H9 (cell line): Measurements from ENCODE around the gene UBE2U. TPM values are rescaled to one million over a fixed set of nuclear protein-coding genes. Genes with fewer than 3 reads are reported as not detected.

ENCODE experiments used
- DNase-seq: peaks from one replicate; pipeline ENCODE4 v3.0.0-alpha.2; 2017
- H2AFZ ChIP-seq: one replicate; pipeline ENCODE4 v1.6.1; 2013; ENCODE audit warnings: mild to moderate bottlenecking, low read length, control low read depth, moderate library complexity
- H2AK5ac ChIP-seq: 2 replicates; pipeline ENCODE4 v1.6.1; 2013; ENCODE audit warnings: low read length, control low read depth, mixed read lengths; ENCODE audit not compliant: insufficient read length
- H2BK120ac ChIP-seq: one replicate; pipeline ENCODE4 v1.6.1; 2013; ENCODE audit warnings: low read depth, mild to moderate bottlenecking, low read length, control low read depth, inconsistent platforms; ENCODE audit not compliant: poor library complexity, severe bottlenecking
- H2BK12ac ChIP-seq: 2 replicates; pipeline ENCODE4 v1.6.1; 2013; ENCODE audit warnings: low read length, control low read depth, mixed read lengths, low read depth; ENCODE audit not compliant: insufficient read length
- H2BK15ac ChIP-seq: 2 replicates; pipeline ENCODE4 v1.6.1; 2013; ENCODE audit warnings: low read depth, low read length, control low read depth
- H2BK20ac ChIP-seq: one replicate; pipeline ENCODE4 v1.6.1; 2013; ENCODE audit warnings: low read depth, mild to moderate bottlenecking, low read length, control low read depth, inconsistent platforms; ENCODE audit not compliant: poor library complexity, severe bottlenecking
- H2BK5ac ChIP-seq: 2 replicates; pipeline ENCODE4 v1.6.1; 2013; ENCODE audit warnings: low read length, control low read depth, mixed read lengths; ENCODE audit not compliant: insufficient read length
- H3K14ac ChIP-seq: 2 replicates; pipeline ENCODE4 v1.6.1; 2013; ENCODE audit warnings: low read length, control low read depth; ENCODE audit not compliant: insufficient read depth
- H3K18ac ChIP-seq: 2 replicates; pipeline ENCODE4 v1.6.1; 2013; ENCODE audit warnings: low read depth, mild to moderate bottlenecking, mixed read lengths, low read length, control low read depth; ENCODE audit not compliant: insufficient read length
- H3K23ac ChIP-seq: 2 replicates; pipeline ENCODE4 v1.6.1; 2013; ENCODE audit warnings: low read length, control low read depth, mixed read lengths, low read depth; ENCODE audit not compliant: insufficient read length
- H3K23me2 ChIP-seq: 2 replicates; pipeline ENCODE4 v1.6.1; 2013; ENCODE audit warnings: low read depth, mild to moderate bottlenecking, mixed read lengths, low read length, control low read depth; ENCODE audit not compliant: insufficient read length, poor library complexity, severe bottlenecking
- H3K27ac ChIP-seq: 2 replicates; pipeline ENCODE4 v1.5.1; 2013; ENCODE audit warnings: low read length, control low read depth, mixed read lengths, low read depth; ENCODE audit not compliant: insufficient read length
- H3K27me3 ChIP-seq: 2 replicates; pipeline ENCODE4 v1.6.1; 2013; ENCODE audit warnings: low read length, control low read depth, inconsistent platforms; ENCODE audit not compliant: insufficient read depth
- H3K4ac ChIP-seq: 2 replicates; pipeline ENCODE4 v1.6.1; 2013; ENCODE audit warnings: low read depth, mild to moderate bottlenecking, control low read depth, inconsistent platforms, low read length, moderate library complexity
- H3K4me1 ChIP-seq: 2 replicates; pipeline ENCODE4 v1.6.1; 2013; ENCODE audit warnings: low read length, control low read depth, inconsistent platforms; ENCODE audit not compliant: insufficient read depth
- H3K4me2 ChIP-seq: 2 replicates; pipeline ENCODE4 v1.6.1; 2013; ENCODE audit warnings: low read length, control low read depth, mixed read lengths; ENCODE audit not compliant: insufficient read length, insufficient read depth
- H3K56ac ChIP-seq: 2 replicates; pipeline ENCODE4 v1.6.1; 2013; ENCODE audit warnings: low read depth, mild to moderate bottlenecking, mixed read lengths, low read length, control low read depth; ENCODE audit not compliant: insufficient read length
- H3K79me1 ChIP-seq: 2 replicates; pipeline ENCODE4 v1.6.1; 2013; ENCODE audit warnings: low read depth, mild to moderate bottlenecking, moderate library complexity, low read length, control low read depth, inconsistent platforms; ENCODE audit not compliant: insufficient read depth, poor library complexity, severe bottlenecking
- H3K79me2 ChIP-seq: 2 replicates; pipeline ENCODE4 v1.6.1; 2013; ENCODE audit warnings: low read length, control low read depth, inconsistent platforms; ENCODE audit not compliant: insufficient read depth
- H3K9ac ChIP-seq: 2 replicates; pipeline ENCODE4 v1.6.1; 2013; ENCODE audit warnings: low read length, control low read depth, mixed read lengths; ENCODE audit not compliant: insufficient read length; ENCODE audit errors: extremely low read depth
- H3K9me3 ChIP-seq: one replicate; pipeline ENCODE4 v1.6.1; 2013; ENCODE audit warnings: low read depth, low read length, inconsistent platforms; ENCODE audit not compliant: control insufficient read depth
- H3T11ph ChIP-seq: one replicate; pipeline ENCODE4 v1.6.1; 2013; ENCODE audit warnings: mild to moderate bottlenecking, low read length, control low read depth, inconsistent platforms
- H4K20me1 ChIP-seq: one replicate; pipeline ENCODE4 v1.6.1; 2013; ENCODE audit not compliant: control insufficient read depth, insufficient read length, insufficient read depth
- H4K5ac ChIP-seq: 2 replicates; pipeline ENCODE4 v1.6.1; 2013; ENCODE audit warnings: low read depth, mild to moderate bottlenecking, mixed read lengths, low read length, control low read depth; ENCODE audit not compliant: insufficient read length
- H4K8ac ChIP-seq: replicated peaks from 2 replicates; pipeline ENCODE4 v1.6.1; 2013; ENCODE audit warnings: low read length, control low read depth, mixed read lengths, low read depth; ENCODE audit not compliant: insufficient read length
- H4K91ac ChIP-seq: 2 replicates; pipeline ENCODE4 v1.6.1; 2013; ENCODE audit warnings: low read depth, mild to moderate bottlenecking, moderate library complexity, mixed read lengths, low read length, control low read depth; ENCODE audit not compliant: insufficient read length
- H3K27ac Mint-ChIP-seq, 3 experiments: 2 replicates in 2 of 3; 3 replicates in 1 of 3; pipeline ENCODE4 v1.8.0; 2020 to 2021; ENCODE audit warnings: mixed read lengths in 3 of 3, mild to moderate bottlenecking in 1 of 3, moderate library complexity in 1 of 3
- H3K27me3 Mint-ChIP-seq: 2 replicates; pipeline ENCODE4 v1.8.0; 2021; ENCODE audit warnings: low read depth, mild to moderate bottlenecking, moderate library complexity, mixed read lengths
- H3K36me3 Mint-ChIP-seq, 3 experiments: 2 replicates in 2 of 3; 3 replicates in 1 of 3; pipeline ENCODE4 v1.8.0; 2020 to 2021; ENCODE audit warnings: low read depth in 3 of 3, mixed read lengths in 3 of 3; ENCODE audit not compliant: insufficient read depth in 1 of 3
- H3K4me1 Mint-ChIP-seq, 2 experiments: 2 replicates each; pipeline ENCODE4 v1.8.0; 2020; ENCODE audit warnings: mixed read lengths in 2 of 2
- H3K4me3 Mint-ChIP-seq, 2 experiments: 2 replicates in 1 of 2; 3 replicates in 1 of 2; pipeline ENCODE4 v1.8.0; 2020 to 2021; ENCODE audit warnings: mild to moderate bottlenecking in 2 of 2, mixed read lengths in 2 of 2, moderate library complexity in 1 of 2
- H3K9me3 Mint-ChIP-seq, 2 experiments: 2 replicates in 1 of 2; 3 replicates in 1 of 2; pipeline ENCODE4 v1.8.0; 2020; ENCODE audit warnings: mild to moderate bottlenecking in 2 of 2, mixed read lengths in 2 of 2, moderate library complexity in 1 of 2
- WGBS: extraction: QIAGEN DNeasy Blood & Tissue Kit; methylation state at CpG from one replicate; pipeline ENCODE4 v1.1.7; 2013; ENCODE audit warnings: missing lambda C conversion rate, low lambda C conversion rate, mixed read lengths; ENCODE audit not compliant: insufficient read length; ENCODE audit errors: extremely low coverage; 5-methylcytosine and 5-hydroxymethylcytosine counted together
- total RNA-seq: library from RNA; stranded (reverse); gene quantifications from 2 replicates; pipeline ENCODE4 v1.2.1, GENCODE V29; 2021
- TF ChIP-seq, protein P1 (sequence below): fragments of 200-600 bp; sonication (generic); conservative IDR thresholded peaks from 3 replicates; pipeline ENCODE4 v1.8.0; 2021; ENCODE audit warnings: antibody characterized with exemption, mild to moderate bottlenecking

The UBE2U gene
- total RNA-seq, 1 experiment from 2014 or later, result not detected

DNA sequence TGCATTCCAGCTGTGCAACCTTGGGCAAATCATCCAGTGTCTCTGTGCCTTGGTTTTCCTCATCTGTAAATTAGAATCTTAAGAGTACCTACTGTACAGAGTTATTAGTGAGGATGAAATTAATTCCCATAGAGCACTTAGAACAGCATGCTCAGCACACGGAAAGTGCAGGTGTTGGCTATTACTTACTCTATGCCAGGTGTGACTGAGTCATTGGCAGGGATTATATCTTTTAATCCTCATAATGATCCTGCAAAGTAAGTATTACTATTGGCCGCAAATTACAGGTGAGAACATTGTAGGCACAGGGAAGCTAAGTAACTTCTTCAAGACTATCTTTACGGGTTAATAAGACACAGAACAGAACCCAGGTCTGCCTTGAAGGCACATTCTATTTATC lies 6.3 kb upstream of the UBE2U start:
- H2BK5ac ChIP-seq, result no peak overlapping the region
- no peak overlapping the region for H4K8ac ChIP-seq
- no peak overlapping the region for H3K18ac ChIP-seq
- H2BK20ac ChIP-seq, result no peak overlapping the region
- Mint-ChIP-seq H3K4me1 (peaks cover 5 to 9% of the 10 kb centered on the region in 2 experiments; a peak in 3 of 4 replicates), H3K27ac (no peak overlapping the region), H3K36me3 (peaks cover 0 to 3% (median 0%) of the 10 kb centered on the region in 3 experiments; a peak in 4 of 7 replicates), H3K27me3 (no peaks in the 10 kb centered on the region), H3K4me3 (no peak overlapping the region), H3K9me3 (peaks cover 11 to 14% of the 10 kb centered on the region in 2 experiments; a peak in 4 of 5 replicates)
- H3K4me2 ChIP-seq, result no peak overlapping the region
- H2BK120ac ChIP-seq, result no peak overlapping the region
- H4K5ac ChIP-seq, result no peak overlapping the region
- no peaks in the 10 kb centered on the region for H3K27me3 ChIP-seq
- H3K4ac ChIP-seq, result no peak overlapping the region
- no peaks in the 10 kb centered on the region for H3K9me3 ChIP-seq
- no peak overlapping the region for H3K9ac ChIP-seq
- H3K14ac ChIP-seq, result no peak overlapping the region
- H2AK5ac ChIP-seq, result no peak overlapping the region
- no peak overlapping the region for H2BK12ac ChIP-seq
- H4K91ac ChIP-seq, result no peak overlapping the region
- H3K23ac ChIP-seq, result no peak overlapping the region
- no peak overlapping the region for H3K56ac ChIP-seq
- no CpG with 5 or more reads among the region's 3 CpGs for WGBS
- H2AFZ ChIP-seq, result no peak overlapping the region
- DNase-seq, result no peak
- TF ChIP-seq, protein P1, sequence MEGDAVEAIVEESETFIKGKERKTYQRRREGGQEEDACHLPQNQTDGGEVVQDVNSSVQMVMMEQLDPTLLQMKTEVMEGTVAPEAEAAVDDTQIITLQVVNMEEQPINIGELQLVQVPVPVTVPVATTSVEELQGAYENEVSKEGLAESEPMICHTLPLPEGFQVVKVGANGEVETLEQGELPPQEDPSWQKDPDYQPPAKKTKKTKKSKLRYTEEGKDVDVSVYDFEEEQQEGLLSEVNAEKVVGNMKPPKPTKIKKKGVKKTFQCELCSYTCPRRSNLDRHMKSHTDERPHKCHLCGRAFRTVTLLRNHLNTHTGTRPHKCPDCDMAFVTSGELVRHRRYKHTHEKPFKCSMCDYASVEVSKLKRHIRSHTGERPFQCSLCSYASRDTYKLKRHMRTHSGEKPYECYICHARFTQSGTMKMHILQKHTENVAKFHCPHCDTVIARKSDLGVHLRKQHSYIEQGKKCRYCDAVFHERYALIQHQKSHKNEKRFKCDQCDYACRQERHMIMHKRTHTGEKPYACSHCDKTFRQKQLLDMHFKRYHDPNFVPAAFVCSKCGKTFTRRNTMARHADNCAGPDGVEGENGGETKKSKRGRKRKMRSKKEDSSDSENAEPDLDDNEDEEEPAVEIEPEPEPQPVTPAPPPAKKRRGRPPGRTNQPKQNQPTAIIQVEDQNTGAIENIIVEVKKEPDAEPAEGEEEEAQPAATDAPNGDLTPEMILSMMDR, result no peak
- H3K27ac ChIP-seq, result no peak overlapping the region
- no peak overlapping the region for H3T11ph ChIP-seq
- H3K23me2 ChIP-seq, result no peaks in the 10 kb centered on the region
- no peak overlapping the region; the same call in 1 of the 2 replicates for H2BK15ac ChIP-seq
- no peaks in the 10 kb centered on the region for H3K79me1 ChIP-seq
- H3K79me2 ChIP-seq, result no peaks in the 10 kb centered on the region
- H3K4me1 ChIP-seq, result no peaks in the 10 kb centered on the region
- no peaks in the 10 kb centered on the region for H4K20me1 ChIP-seq
